Measurements from ENCODE around the gene CACNA1B. TPM values are rescaled to one million over a fixed set of nuclear protein-coding genes. Genes with fewer than 3 reads are reported as not detected.

CACNA1B gene
- total and polyA plus RNA-seq, 2 of the 4 experiments (the other 2 are of a cell fraction) = 0.02 TPM; not detected in 1

DNA sequence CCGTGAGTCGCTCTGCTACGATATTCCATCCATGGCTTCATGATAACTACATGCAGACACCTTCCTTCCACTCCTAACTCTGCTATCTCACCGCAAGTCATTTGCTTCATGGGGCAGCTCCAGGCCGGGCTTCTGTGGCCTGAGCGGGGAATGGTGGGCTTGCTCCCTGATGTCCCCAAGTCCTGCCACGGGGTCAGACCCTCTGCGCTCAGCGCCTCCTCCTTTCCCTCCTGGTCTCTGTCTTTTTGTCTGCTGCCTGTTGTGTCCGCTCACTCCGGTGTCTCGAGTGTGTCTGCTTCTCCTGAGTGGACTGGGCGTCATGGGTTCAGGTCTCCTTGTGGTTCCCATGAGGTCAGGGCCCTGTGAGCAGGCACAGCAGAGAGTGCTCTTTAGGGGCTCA lies 139.6 kb downstream of the CACNA1B start:
- no TSS peak for BruUV-seq (replicated peaks)
- Histone ChIP-seq H3K27me3 (ENCODE audit: control insufficient read depth, insufficient read depth, low read length) (peaks cover under 1% of the 10 kb centered on the region; the same call in 1 of the 2 replicates), H2AFZ (replicated peaks; ENCODE audit: low read length, poor library complexity) (no peak overlapping the region), H4K20me1 (ENCODE audit: insufficient read depth, low read length) (no peaks in the 10 kb centered on the region), H4K5ac (ENCODE audit: low read depth, low read length) (no peak overlapping the region), H3K4me1 (ENCODE audit: control insufficient read depth, insufficient read depth, low read length) (no peaks in the 10 kb centered on the region), H3K4me2 (ENCODE audit: low read depth, low read length) (no peak overlapping the region), H4K8ac (ENCODE audit: low read depth in 2 of 2, low read length in 2 of 2) (no peak overlapping the region), H3K27ac (ENCODE audit: insufficient read depth, low read length) (no peak overlapping the region), H2BK5ac (ENCODE audit: low read depth, low read length, poor library complexity, severe bottlenecking) (no peak overlapping the region), H3K9me1 (ENCODE audit: insufficient read depth, low read length) (no peaks in the 10 kb centered on the region), H2AK9ac (replicated peaks; ENCODE audit: low read depth, low read length, poor library complexity) (no peak overlapping the region), H3K23ac (ENCODE audit: low read depth, low read length) (no peak overlapping the region), H3K56ac (ENCODE audit: extremely low read depth, insufficient read depth, low read length) (no peak overlapping the region), H3K9ac (ENCODE audit: low read depth, low read length) (no peak overlapping the region), H2AK5ac (ENCODE audit: low read depth, low read length) (no peak overlapping the region), H3K4me3 (ENCODE audit: insufficient read depth, low read depth, low read length) (no peak overlapping the region), H4K91ac (ENCODE audit: insufficient read depth, low read depth, low read length) (no peak overlapping the region), H3K18ac (ENCODE audit: low read depth, low read length) (no peak overlapping the region), H3K9me3 (ENCODE audit: control insufficient read depth, insufficient read depth, low read length) (peaks cover 3% of the 10 kb centered on the region; the same call in 1 of the 2 replicates), H3K79me1 (ENCODE audit: low read depth in 1 of 2, low read length in 2 of 2) (no peaks in the 10 kb centered on the region), H2BK15ac (ENCODE audit: low read depth, low read length) (no peak overlapping the region), H2BK120ac (ENCODE audit: low read depth, low read length) (no peak overlapping the region), H3K36me3 (ENCODE audit: control insufficient read depth, insufficient read depth, low read length) (no peaks in the 10 kb centered on the region), H2BK20ac (ENCODE audit: low read depth, low read length) (no peak overlapping the region), H3K4ac (ENCODE audit: low read depth, low read length) (no peak overlapping the region), H3K14ac (replicated peaks; ENCODE audit: low read depth, low read length) (no peak overlapping the region)
- DNase-seq (no peak), ATAC-seq (ENCODE audit: low read depth) (no peak)
- 74% methylated on average over 9 of the region's 13 CpGs; no CpG with 5 or more reads in 1 of the 2 experiments for WGBS, 2 experiments (ENCODE audit: extremely low coverage in 2 of 2, insufficient read length in 1 of 2)
- dilution Hi-C loops (cut with HindIII; ENCODE audit: low sequenced_read_pairs, unreplicated experiment) (no loop called here), in situ Hi-C loops (cut with MboI; ENCODE audit: low sequenced_read_pairs) (no loop called here), intact Hi-C loops (cut with micrococcal nuclease) (no loop called here)
- POLR2A ChIA-PET (ENCODE audit: unreplicated experiment) = no interaction called here
- CTCF ChIA-PET = no interaction called here
- TF ChIP-seq CEBPB (IDR thresholded peaks at IDR 0.05; ENCODE audit: low read depth, low read length) = no peak
- no peak for TF ChIP-seq POLR2A (IDR thresholded peaks at IDR 0.05; ENCODE audit: low read depth, low read length)
- TF ChIP-seq SMC3 (IDR thresholded peaks at IDR 0.05; ENCODE audit: low read depth, low read length) = no peak
- TF ChIP-seq, protein P1, sequence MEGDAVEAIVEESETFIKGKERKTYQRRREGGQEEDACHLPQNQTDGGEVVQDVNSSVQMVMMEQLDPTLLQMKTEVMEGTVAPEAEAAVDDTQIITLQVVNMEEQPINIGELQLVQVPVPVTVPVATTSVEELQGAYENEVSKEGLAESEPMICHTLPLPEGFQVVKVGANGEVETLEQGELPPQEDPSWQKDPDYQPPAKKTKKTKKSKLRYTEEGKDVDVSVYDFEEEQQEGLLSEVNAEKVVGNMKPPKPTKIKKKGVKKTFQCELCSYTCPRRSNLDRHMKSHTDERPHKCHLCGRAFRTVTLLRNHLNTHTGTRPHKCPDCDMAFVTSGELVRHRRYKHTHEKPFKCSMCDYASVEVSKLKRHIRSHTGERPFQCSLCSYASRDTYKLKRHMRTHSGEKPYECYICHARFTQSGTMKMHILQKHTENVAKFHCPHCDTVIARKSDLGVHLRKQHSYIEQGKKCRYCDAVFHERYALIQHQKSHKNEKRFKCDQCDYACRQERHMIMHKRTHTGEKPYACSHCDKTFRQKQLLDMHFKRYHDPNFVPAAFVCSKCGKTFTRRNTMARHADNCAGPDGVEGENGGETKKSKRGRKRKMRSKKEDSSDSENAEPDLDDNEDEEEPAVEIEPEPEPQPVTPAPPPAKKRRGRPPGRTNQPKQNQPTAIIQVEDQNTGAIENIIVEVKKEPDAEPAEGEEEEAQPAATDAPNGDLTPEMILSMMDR (conservative IDR thresholded peaks at IDR 0.05; ENCODE audit: low read depth, low read length) = no peak
- no peak for TF ChIP-seq RAD21 (IDR thresholded peaks at IDR 0.05; ENCODE audit: low read length)
- TF ChIP-seq CHD1 (IDR thresholded peaks at IDR 0.05; ENCODE audit: low read depth, low read length) = no peak
- TF ChIP-seq MXI1 (IDR thresholded peaks at IDR 0.05; ENCODE audit: borderline replicate concordance, low read depth, low read length) = no peak
- TF ChIP-seq, protein P2, sequence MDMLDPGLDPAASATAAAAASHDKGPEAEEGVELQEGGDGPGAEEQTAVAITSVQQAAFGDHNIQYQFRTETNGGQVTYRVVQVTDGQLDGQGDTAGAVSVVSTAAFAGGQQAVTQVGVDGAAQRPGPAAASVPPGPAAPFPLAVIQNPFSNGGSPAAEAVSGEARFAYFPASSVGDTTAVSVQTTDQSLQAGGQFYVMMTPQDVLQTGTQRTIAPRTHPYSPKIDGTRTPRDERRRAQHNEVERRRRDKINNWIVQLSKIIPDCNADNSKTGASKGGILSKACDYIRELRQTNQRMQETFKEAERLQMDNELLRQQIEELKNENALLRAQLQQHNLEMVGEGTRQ (IDR thresholded peaks at IDR 0.05; ENCODE audit: low read depth, low read length) = no peak

Data from IMR-90 (cell line).